H1 (cell line): ENCODE data around the gene ADPRM. TPM values are rescaled to one million over a fixed set of nuclear protein-coding genes. Genes with fewer than 3 reads are reported as not detected.

Experiments
- CTCF ChIA-PET: fragments of 300-600 bp; sonication (Branson Sonifier 250); formaldehyde crosslinking; loops from one replicate; lab custom pipeline; 2021; ENCODE audit not compliant: partially characterized antibody; lab: Charles Lee
- POLR2A ChIA-PET: fragments of 300-600 bp; sonication (Branson Sonifier 250); formaldehyde crosslinking; loops from one replicate; lab custom pipeline; 2021; ENCODE audit warnings: inconsistent platforms; ENCODE audit not compliant: partially characterized antibody; lab: Charles Lee
- DNase-seq, 2 experiments: peaks; one replicate each; pipeline versions ENCODE4 v3.0.0 to v3.0.0-alpha.2; 2010 to 2022; ENCODE audit warnings: low spot score in 2 of 2, low read depth in 1 of 2, mixed read lengths in 1 of 2
- FAIRE-seq: peaks from 2 replicates; lab custom pipeline; 2011; peaks lifted over from hg19 to GRCh38; lab: Jason Lieb, UNC
- H2AFZ ChIP-seq: 2 replicates; pipeline ENCODE4 v1.8.1; 2012; ENCODE audit warnings: low read length, inconsistent platforms
- H2AK5ac ChIP-seq: 2 replicates; pipeline ENCODE4 v1.6.1; 2013; ENCODE audit warnings: low read depth, low read length
- H2BK120ac ChIP-seq: replicated peaks from 2 replicates; pipeline ENCODE3; 2013; ENCODE audit warnings: low read depth, low read length, inconsistent platforms
- H2BK12ac ChIP-seq: 2 replicates; pipeline ENCODE4 v1.6.1; 2013; ENCODE audit warnings: low read depth, low read length
- H2BK15ac ChIP-seq: 2 replicates; pipeline ENCODE4 v1.6.1; 2013; ENCODE audit warnings: low read length
- H2BK20ac ChIP-seq: 2 replicates; pipeline ENCODE4 v1.6.1; 2013; ENCODE audit warnings: low read length
- H2BK5ac ChIP-seq: 2 replicates; pipeline ENCODE4 v1.6.1; 2013; ENCODE audit warnings: low read depth, low read length
- H3K14ac ChIP-seq: 2 replicates; pipeline ENCODE4 v1.6.1; 2013; ENCODE audit warnings: inconsistent platforms; ENCODE audit not compliant: insufficient read length
- H3K18ac ChIP-seq: 2 replicates; pipeline ENCODE4 v1.6.1; 2013; ENCODE audit warnings: low read length; ENCODE audit errors: extremely low read depth
- H3K23ac ChIP-seq: 2 replicates; pipeline ENCODE4 v1.6.1; 2013; ENCODE audit warnings: inconsistent platforms; ENCODE audit not compliant: insufficient read length
- H3K23me2 ChIP-seq: 2 replicates; pipeline ENCODE4 v1.6.1; 2013; ENCODE audit warnings: low read depth, low read length
- H3K27ac ChIP-seq: 2 replicates; pipeline ENCODE4 v1.6.1; 2011; ENCODE audit warnings: low read depth, low read length, inconsistent platforms
- H3K27me3 ChIP-seq, 4 experiments: replicated peaks in 1 of 4; 1 replicate in 1 of 4; 2 replicates in 3 of 4; pipeline versions ENCODE4 v1.6.1 to v1.8.1; 2011 to 2013; ENCODE audit warnings: low read length in 3 of 4, mild to moderate bottlenecking in 3 of 4, inconsistent platforms in 2 of 4, mixed read lengths in 2 of 4, moderate library complexity in 1 of 4; ENCODE audit not compliant: control insufficient read depth in 3 of 4, insufficient read depth in 3 of 4; ENCODE audit errors: extremely low read depth in 1 of 4
- H3K36me3 ChIP-seq, 4 experiments: 2 replicates each; pipeline versions ENCODE4 v1.6.1 to v1.8.1; 2011 to 2013; ENCODE audit warnings: mild to moderate bottlenecking in 4 of 4, low read length in 3 of 4, moderate library complexity in 2 of 4, control low read depth in 1 of 4, inconsistent platforms in 1 of 4; ENCODE audit not compliant: insufficient read depth in 4 of 4, control insufficient read depth in 2 of 4
- H3K4ac ChIP-seq: replicated peaks from 2 replicates; pipeline ENCODE3; 2013; ENCODE audit warnings: low read length, low read depth, mixed read lengths, inconsistent platforms; ENCODE audit not compliant: insufficient read length
- H3K4me1 ChIP-seq, 4 experiments: replicated peaks in 1 of 4; 1 replicate in 1 of 4; 2 replicates in 3 of 4; pipeline versions ENCODE4 v1.6.1 to v1.8.1; 2011 to 2013; ENCODE audit warnings: low read length in 3 of 4, inconsistent platforms in 2 of 4, mixed read lengths in 1 of 4; ENCODE audit not compliant: insufficient read depth in 4 of 4, control insufficient read depth in 3 of 4
- H3K4me2 ChIP-seq, 2 experiments: 2 replicates each; pipeline versions ENCODE4 v1.6.1 to v1.8.1; 2011 to 2013; ENCODE audit warnings: low read depth in 2 of 2, low read length in 2 of 2, control low read depth in 1 of 2, inconsistent platforms in 1 of 2, mild to moderate bottlenecking in 1 of 2; ENCODE audit not compliant: insufficient read depth in 1 of 2
- H3K4me3 ChIP-seq, 4 experiments: fragments of 200-600, 300-600 bp in 1 of 4; sonication (generic), shearing (Covaris generic), sonication (Bioruptor Twin) in 1 of 4; 2 replicates each; pipeline versions ENCODE4 v1.5.1 to v1.8.1; 2011 to 2016; ENCODE audit warnings: low read length in 4 of 4, low read depth in 3 of 4, control low read depth in 2 of 4, inconsistent platforms in 2 of 4, mild to moderate bottlenecking in 2 of 4, mixed read lengths in 1 of 4, moderate library complexity in 1 of 4; ENCODE audit not compliant: insufficient read depth in 2 of 4; ENCODE audit errors: extremely low read depth in 1 of 4
- H3K56ac ChIP-seq: replicated peaks from 2 replicates; pipeline ENCODE3; 2013; ENCODE audit warnings: low read depth, mild to moderate bottlenecking, mixed read lengths, low read length, inconsistent platforms; ENCODE audit not compliant: insufficient read length
- H3K79me1 ChIP-seq: 2 replicates; pipeline ENCODE4 v1.6.1; 2013; ENCODE audit warnings: low read depth, low read length, control low read depth
- H3K79me2 ChIP-seq, 2 experiments: 2 replicates each; pipeline versions ENCODE4 v1.6.1 to v1.8.1; 2012 to 2013; ENCODE audit warnings: low read length in 2 of 2, mild to moderate bottlenecking in 2 of 2, inconsistent platforms in 1 of 2; ENCODE audit not compliant: insufficient read depth in 2 of 2, control insufficient read depth in 1 of 2
- H3K9ac ChIP-seq, 4 experiments: replicated peaks in 1 of 4; 1 replicate in 1 of 4; 2 replicates in 3 of 4; pipeline versions ENCODE4 v1.6.1 to v1.8.1; 2011 to 2013; ENCODE audit warnings: low read depth in 3 of 4, low read length in 3 of 4, control low read depth in 2 of 4, mild to moderate bottlenecking in 2 of 4, moderate library complexity in 2 of 4, inconsistent platforms in 1 of 4; ENCODE audit errors: extremely low read depth in 1 of 4
- H3K9me3 ChIP-seq, 2 experiments: 2 replicates each; pipeline versions ENCODE4 v1.6.1 to v1.8.1; 2012 to 2013; ENCODE audit warnings: mild to moderate bottlenecking in 2 of 2, moderate library complexity in 2 of 2, control low read depth in 1 of 2, inconsistent platforms in 1 of 2, low read depth in 1 of 2, low read length in 1 of 2, mixed read lengths in 1 of 2; ENCODE audit not compliant: insufficient read depth in 2 of 2
- H4K20me1 ChIP-seq, 2 experiments: replicated peaks in 1 of 2; 2 replicates each; pipeline versions ENCODE3 to v1.8.1; 2011 to 2013; ENCODE audit warnings: inconsistent platforms in 2 of 2, low read length in 2 of 2, mild to moderate bottlenecking in 1 of 2; ENCODE audit not compliant: insufficient read depth in 2 of 2, control insufficient read depth in 1 of 2
- H4K5ac ChIP-seq: 2 replicates; pipeline ENCODE4 v1.6.1; 2013; ENCODE audit warnings: low read length, low read depth, mixed read lengths, inconsistent platforms; ENCODE audit not compliant: insufficient read length
- H4K8ac ChIP-seq: 2 replicates; pipeline ENCODE4 v1.8.0; 2013; ENCODE audit warnings: mild to moderate bottlenecking, moderate library complexity, low read length, inconsistent platforms; ENCODE audit not compliant: insufficient read depth; ENCODE audit errors: extremely low read depth
- H4K91ac ChIP-seq: replicated peaks from 2 replicates; pipeline ENCODE3; 2013; ENCODE audit warnings: low read length, mixed read lengths, inconsistent platforms; ENCODE audit not compliant: insufficient read length
- whole genome bisulfite sequencing, 2 experiments: shearing (Covaris generic) in 1 of 2; methylation state at CpG; one replicate each; pipeline versions ENCODE4 v1.1.6 to v1.1.7; 2013 to 2015; ENCODE audit warnings: low lambda C conversion rate in 2 of 2, mixed read lengths in 2 of 2, inconsistent platforms in 1 of 2, low coverage in 1 of 2, missing lambda C conversion rate in 1 of 2; ENCODE audit not compliant: insufficient replicate concordance in 2 of 2, insufficient coverage in 1 of 2, insufficient read length in 1 of 2; ENCODE audit errors: extremely low coverage in 1 of 2, missing lambda C conversion rate in 1 of 2; 5-methylcytosine and 5-hydroxymethylcytosine counted together
- polyA plus RNA-seq, 7 experiments: library from polyadenylated mRNA; depleted of rRNA in 3 of 7; stranded (reverse) in 5 of 7; unstranded in 2 of 7; fragments of >200 nt in 5 of 7; fragments of 200-250 nt in 2 of 7; gene quantifications; 1 replicate in 5 of 7; 2 replicates in 1 of 7; 4 replicates in 1 of 7; pipeline versions ENCODE4 v1.2.1 to v1.2.3, GENCODE V29; 2011 to 2013; ENCODE audit warnings: missing spikeins in 2 of 7, mixed read lengths in 2 of 7
- total RNA-seq: library from RNA; stranded (reverse); fragmentation: NEBNext Ultra II Directional; extraction: Animal tissue kit (Norgen Biotek cat#: 25700); gene quantifications from 2 replicates; pipeline ENCODE4 v1.2.1, GENCODE V29; 2021

The ADPRM gene
- total and polyA plus RNA-seq, 2 of the 8 experiments (the other 6 are each of a cell fraction or from before 2014, with no cell fraction given) = 6.7 to 7.9 TPM

- no peaks in the 10 kb centered on the region for H3K79me1 ChIP-seq
- no peak overlapping the region for H2AFZ ChIP-seq
- FAIRE-seq = no peak
- no peak overlapping the region for H3K4ac ChIP-seq
- H3K27me3 ChIP-seq = no peaks in the 10 kb centered on the region
- no peak overlapping the region for H2AK5ac ChIP-seq
- ChIA-PET POLR2A (no interaction called here), CTCF (interaction anchor here (1.3 to 1.6 kb wide), 2 partner anchors 13 to 16 kb away, joined by 3 to 8 read pairs; no protein-coding TSS in a partner anchor)
- no peak for DNase-seq
- H2BK15ac ChIP-seq = no peak overlapping the region
- no peak overlapping the region for H2BK5ac ChIP-seq
- no peaks in the 10 kb centered on the region for H3K4me1 ChIP-seq
- H3K14ac ChIP-seq = no peak overlapping the region
- no peak overlapping the region for H3K4me2 ChIP-seq
- no peaks in the 10 kb centered on the region for H3K9me3 ChIP-seq
- H3K36me3 ChIP-seq = no peaks in the 10 kb centered on the region; a peak in 1 of 8 replicates
- no peaks in the 10 kb centered on the region for H3K79me2 ChIP-seq
- no peak overlapping the region for H3K27ac ChIP-seq
- H3K23me2 ChIP-seq = no peaks in the 10 kb centered on the region
- H2BK20ac ChIP-seq = no peak overlapping the region
- H4K5ac ChIP-seq = no peak overlapping the region
- H3K4me3 ChIP-seq = no peak overlapping the region
- H2BK12ac ChIP-seq = no peak overlapping the region
- H3K18ac ChIP-seq = no peak overlapping the region
- H3K56ac ChIP-seq = no peak overlapping the region
- no peak overlapping the region for H4K91ac ChIP-seq
- no peak overlapping the region for H3K23ac ChIP-seq
- H4K8ac ChIP-seq = no peak overlapping the region
- H4K20me1 ChIP-seq = no peaks in the 10 kb centered on the region
- H2BK120ac ChIP-seq = no peak overlapping the region
- no peak overlapping the region for H3K9ac ChIP-seq
- 85% methylated on average over 1 of the region's 1 CpG; no CpG with 5 or more reads in 1 of the 2 experiments for WGBS, 2 experiments
Observed at GRCh38 chr17:10668775-10669174, 28.6 kb upstream of the ADPRM start.
